Measurements from ENCODE around the gene CKM.
"Not testable (repeated sequence)": the region's sequence is repeated elsewhere in the genome, so short reads cannot be mapped to it uniquely, and the experiment has no call there.

The CKM gene

DNA sequence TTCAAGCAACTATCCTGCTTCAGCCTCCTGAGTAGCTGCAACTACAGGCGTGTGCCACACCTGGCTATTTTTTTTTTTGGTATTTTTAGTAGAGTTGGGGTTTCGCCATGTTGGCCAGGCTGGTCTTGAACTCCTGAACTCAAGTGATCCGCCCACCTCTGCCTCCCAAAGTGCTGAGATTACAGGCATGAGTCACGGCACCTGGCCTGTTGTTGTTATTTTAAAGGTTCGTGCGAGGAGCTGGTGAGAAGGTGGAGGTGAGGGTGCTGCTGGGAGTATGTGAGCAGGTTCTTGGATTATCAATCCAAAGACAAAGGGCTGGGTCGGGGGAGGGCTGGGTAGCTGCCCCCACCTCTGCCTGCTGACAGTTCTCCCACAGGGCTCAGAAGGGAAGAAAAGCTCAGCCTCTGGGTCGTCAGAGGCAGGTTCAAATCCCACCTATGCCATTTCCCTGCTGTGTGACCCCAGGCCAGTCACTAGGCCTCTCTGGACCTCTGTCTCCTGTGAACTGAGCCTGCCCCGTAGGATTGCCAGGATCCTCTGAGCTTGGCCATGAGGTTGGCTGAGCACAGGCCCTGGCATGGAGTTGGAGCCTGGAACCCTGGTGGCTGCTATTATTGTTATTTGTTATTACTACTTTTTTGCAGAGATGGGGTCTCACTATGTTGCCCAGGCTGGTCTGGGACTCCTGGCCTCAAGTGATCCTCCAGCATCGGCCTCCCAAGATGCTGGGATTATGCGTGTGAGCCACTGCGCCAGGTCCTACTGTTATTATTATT, 1.5 kb downstream of the CKM start:
- no peak for DNase-seq (ENCODE audit: low spot score)

DNA sequence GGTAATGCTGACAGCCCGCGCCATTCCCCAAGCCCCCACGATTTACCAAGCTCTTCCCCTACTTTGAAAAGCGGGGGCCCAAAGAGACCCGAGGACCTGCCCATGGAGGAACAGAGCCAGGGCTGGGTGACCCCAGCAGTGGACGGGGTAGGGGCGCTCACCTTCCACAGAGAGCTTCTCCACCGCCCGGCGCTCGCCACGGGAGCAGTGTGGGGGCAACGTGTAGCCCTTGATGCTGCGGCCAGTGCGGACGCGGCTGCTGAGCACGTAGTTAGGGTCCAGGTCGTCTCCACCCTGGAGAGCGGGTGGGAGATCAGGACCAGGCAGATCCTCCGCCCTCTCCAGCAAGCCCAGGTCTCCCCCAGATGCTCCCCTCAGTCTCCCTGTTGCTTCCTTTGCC, 7.4 kb downstream of the CKM start:
- DNase-seq (ENCODE audit: low spot score) = no peak

DNA sequence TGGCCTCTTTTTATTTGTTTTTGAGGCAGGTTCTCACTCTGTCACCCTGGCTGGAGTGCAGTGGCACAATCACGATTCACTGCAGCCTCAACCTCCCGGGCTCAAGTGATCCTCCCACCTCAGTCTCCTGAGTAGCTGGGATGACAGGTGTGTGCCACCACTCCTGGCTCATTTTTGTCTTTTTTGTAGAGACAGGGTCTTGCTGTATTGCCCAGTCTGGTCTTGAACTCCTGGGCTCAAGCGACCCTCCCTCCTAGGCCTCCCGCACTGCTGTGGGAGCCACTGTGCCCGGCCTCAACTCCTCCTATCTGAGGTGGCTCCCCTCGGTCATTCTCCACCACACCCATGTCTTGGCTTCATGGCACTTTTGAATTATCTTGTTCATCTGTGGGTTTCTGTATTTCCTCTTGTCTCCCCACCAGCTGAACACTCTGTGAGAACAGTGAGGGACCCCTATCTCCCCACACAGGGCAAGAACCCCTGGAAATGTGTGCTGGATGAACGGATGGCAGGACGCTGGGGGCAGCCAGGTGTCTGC, 7.9 kb downstream of the CKM start:
- DNase-seq (ENCODE audit: low spot score) = no peak

DNA sequence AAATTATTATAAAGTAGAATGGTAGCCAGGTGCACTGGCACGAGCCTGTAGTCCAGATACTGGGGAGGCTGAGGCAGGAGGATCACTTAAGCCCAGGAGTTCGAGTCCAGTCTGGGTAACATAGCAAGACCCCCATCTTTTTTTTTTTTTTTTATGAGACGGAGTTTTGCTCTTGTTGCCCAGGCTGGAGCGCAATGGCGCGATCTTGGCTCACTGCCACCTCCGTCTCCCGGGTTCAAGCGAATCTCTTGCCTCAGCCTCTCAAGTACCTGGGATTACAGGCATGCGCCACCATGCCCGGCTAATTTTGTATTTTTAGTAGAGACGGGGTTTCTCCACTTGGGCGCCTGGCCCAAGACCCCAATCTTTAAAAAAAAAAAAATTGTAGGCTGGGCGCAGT, 10.4 kb downstream of the CKM start:
- not testable (repeated sequence) for DNase-seq (ENCODE audit: low spot score)

DNA sequence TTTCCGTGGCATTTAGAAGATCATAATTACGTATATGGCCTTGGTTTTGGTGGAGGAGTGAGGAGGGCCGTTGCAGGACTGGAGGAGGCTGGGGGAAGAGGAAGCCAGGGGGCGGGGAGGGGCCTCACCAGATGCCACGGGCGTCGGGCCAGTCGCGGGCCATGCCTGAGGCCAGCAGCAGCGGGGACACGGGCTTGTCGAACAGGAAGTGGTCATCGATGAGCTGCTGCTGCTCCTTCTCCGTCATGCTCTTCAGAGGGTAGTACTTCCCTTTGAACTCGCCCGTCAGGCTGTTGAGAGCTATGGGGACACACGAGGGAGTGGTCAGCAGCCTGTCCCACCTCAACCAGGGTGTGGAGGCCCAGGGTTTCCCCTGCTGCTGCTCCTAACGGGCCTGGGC, 11.1 kb downstream of the CKM start:
- DNase-seq (ENCODE audit: low spot score) = no peak

DNA sequence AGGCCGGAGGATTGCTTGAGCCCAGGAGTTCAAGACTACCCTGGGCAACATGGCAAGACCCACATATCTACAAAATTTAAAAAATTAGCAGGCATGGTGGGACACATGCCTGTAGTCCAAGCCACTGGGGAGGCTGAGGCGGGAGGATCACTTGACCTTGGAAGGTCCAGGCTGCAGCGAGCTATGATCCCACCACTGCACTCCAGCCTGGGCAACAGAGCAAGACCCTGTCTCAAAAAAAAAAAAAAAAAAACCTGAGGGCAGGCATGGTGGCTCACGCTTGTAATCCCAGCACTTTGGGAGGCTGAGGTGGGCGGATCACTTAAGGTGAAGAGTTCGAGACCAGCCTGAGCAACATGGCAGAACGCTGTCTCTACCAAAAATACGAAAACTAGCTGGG, 13.4 kb downstream of the CKM start:
- DNase-seq (ENCODE audit: low spot score) = not testable (repeated sequence)

DNA sequence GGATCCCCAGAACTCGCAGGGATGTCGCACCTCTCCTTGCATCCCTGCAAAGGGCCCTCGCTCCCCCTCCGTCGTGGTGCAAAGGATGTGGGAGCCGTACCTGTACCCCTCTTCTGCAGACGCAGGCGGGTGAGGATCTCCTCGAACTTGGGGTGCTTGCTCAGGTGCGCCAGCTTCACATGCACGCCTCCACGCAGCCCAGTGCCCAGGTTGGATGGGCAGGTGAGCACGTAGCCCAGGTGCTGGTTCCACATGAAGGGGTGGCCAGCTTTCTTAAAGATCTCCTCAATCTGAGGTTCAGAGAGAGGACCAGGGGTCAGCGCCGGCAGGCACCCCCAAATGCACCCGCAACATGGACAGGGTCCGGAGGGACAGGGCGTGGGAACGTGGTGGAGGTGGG, 15.3 kb downstream of the CKM start:
- DNase-seq (ENCODE audit: low spot score) = no peak

DNA sequence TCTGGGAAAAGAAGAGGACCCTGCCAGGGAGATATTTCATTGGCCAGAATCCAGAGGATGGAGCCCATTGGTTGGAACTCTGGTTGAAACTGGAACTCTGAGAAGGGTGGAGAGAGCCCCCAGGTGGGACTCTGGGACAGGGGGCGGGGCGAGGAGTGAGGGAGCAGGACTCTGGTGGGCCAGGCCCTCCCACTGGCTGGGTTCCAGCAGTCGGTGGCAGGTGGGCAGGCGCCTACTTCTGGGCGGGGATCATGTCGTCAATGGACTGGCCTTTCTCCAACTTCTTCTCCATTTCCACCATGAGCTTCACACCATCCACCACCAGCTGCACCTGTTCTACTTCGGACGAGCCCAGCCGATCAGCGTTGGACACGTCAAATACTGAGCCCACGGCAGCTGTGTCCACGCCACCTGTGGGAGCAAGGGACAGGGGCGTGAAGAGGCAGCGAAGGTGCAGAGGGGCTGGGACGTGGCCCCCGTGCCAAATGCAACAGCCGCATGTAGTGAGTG, 16.1 kb downstream of the CKM start:
- DNase-seq (ENCODE audit: low spot score) = no peak

DNA sequence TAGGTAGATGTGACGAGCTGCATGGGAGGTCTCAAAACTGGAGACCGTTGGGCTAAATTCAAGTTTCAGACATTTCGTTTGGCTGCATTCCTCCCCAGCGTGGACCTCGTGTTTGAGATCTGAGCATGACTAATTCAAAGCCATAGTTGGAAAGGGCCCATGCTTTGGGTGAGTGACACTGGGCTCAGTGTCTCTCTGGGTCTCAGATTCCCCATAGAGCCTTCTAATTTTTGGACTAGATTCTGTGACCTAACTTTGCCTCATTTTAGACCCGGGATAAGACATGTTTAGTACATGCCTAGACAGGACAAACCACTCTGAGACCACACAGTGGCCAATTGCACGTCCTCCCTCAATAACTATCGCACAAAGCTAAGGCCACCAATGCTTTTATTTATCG, 16.6 kb downstream of the CKM start:
- no peak for DNase-seq (ENCODE audit: low spot score)

DNA sequence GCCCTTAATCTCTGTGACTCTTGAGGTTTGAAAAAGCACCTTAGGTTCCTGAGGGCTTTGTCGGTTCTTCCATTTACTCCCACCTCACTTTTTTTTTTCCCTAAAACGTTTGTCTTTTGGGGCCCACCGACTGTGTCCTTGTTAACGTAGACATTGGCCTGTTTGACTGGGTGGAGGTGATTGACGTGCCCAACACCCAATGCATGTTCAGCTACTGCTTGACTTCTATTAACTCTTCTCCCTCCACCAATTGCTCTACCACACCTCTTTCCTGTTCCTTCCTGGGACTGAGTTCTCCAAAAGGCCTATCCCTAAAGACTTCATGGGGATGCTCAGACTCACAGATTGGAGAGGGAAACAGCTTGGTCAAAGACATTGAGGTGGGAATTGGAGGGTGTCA, 17.3 kb downstream of the CKM start:
- no peak for DNase-seq (ENCODE audit: low spot score)

DNA sequence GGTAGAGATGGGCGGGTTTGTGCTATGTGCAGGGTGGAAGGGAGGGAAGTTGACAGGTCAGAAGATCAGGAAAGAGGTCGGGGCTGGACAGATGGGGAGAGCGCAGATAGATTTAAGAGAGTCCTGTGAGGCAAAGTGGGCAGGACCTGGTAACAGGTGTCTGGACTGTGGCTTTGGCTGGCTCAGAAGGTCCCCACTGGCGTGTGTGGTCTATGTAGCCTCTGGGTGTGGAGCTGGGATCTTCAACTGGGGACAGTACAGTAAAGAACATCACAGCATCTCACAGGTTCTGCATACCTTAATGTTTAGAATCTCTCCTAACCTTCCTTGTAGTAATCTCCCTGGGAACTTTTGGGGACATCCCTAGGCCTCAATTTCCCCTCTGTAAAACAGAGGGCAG, 17.7 kb downstream of the CKM start:
- DNase-seq (ENCODE audit: low spot score) = no peak

DNA sequence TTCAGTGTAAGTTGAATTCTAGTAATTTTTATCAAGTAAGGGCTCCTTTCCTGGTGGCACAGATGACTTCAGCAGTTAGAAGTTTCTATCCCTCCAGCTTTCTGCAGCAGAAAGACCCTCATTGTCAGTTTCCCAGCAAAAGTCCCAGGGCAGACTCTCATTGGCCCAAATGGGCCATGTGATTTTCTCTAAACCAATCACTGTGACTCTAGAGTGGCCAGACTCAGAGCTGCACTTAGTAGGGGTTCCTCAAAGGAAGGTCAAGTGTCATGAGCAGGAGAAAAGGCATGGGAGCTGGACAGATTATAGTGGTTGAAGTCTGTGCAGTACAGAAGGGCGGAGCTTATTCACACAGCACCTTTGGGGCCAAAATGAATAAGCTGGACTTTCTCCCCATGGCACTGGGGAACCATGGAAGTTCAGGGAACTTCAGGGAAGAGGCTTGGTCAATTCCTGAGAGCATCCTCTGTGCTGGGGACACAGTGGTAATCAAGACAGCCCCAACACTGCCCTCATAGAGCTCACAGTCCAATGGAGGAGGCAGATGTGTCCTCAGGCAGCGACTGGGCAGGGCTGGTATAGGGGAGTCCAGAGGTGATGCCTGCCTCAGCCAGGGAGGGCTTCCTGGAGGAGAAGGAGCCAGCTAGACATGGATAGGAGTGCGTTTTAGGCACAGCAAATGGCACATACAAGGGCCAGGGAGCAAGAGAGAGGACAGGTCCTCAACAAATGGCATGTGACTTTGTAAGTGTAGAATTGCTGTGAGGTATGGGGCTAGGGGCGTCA, 18.3 kb downstream of the CKM start:
- no peak for DNase-seq (ENCODE audit: low spot score)

DNA sequence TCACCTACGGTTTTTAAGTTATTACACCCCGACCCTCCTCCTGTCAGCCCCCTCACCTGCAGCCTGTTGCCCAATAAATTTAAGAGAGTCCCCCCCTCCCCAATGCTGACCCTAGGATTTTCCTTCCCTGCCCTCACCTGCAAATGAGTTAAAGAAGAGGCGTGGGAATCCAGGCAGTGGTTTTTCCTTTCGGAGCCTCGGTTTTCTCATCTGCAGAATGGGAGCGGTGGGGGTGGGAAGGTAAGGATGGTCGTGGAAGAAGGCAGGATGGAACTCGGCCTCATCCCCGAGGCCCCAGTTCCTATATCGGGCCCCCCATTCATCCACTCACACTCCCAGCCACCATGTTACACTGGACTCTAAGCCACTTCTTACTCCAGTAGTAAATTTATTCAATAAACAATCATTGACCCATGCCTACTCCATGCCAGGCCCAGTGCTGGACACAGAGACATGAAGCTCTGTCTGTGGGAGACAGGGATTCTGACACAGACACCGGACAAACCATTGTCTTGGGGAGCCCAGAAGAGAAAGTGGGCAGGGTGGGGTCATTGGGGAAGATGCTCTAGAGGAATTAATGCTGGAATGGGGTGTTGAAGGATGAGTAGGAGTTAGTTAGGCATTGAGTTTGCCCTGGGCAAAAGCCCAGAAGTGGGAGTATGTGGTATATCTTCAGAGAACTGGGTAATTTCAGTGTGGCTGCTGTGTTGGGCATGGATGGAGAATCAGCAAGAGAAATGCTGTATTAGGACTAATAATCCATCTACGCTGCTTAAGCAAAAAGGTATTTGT, 19.2 kb downstream of the CKM start:
- no peak for DNase-seq (ENCODE audit: low spot score)

DNA sequence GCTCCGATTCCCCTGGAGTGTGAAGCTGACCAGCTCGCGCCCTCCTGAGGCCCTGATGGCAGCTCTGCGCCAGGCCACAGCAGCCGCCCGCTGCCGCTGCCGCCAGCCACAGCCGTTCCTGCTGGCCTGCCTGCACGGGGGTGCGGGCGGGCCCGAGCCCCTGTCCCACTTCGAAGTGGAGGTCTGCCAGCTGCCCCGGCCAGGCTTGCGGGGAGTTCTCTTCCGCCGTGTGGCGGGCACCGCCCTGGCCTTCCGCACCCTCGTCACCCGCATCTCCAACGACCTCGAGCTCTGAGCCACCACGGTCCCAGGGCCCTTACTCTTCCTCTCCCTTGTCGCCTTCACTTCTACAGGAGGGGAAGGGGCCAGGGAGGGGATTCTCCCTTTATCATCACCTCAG, 20.3 kb downstream of the CKM start:
- DNase-seq (ENCODE audit: low spot score) = no peak

DNA sequence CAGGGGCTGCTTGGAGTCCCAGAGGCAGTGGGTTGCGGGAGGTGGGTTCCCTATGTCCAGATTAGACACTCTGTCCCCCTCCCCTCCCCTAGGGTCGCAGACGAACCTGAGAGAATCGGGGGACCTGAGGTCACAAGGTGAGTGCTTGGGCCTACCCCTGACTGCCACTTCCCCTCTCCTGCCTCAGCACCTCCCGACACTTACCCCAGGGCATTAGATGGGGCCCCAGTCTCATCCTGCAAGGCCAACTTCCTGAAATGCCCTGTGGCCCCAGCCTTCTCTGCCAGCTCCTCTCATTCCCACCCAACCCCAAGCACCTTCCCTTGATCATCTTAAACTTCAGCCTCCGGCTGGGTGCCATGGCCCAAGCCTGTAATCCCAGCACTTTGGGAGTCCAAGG, 23.0 kb downstream of the CKM start:
- no peak for DNase-seq (ENCODE audit: low spot score)

DNA sequence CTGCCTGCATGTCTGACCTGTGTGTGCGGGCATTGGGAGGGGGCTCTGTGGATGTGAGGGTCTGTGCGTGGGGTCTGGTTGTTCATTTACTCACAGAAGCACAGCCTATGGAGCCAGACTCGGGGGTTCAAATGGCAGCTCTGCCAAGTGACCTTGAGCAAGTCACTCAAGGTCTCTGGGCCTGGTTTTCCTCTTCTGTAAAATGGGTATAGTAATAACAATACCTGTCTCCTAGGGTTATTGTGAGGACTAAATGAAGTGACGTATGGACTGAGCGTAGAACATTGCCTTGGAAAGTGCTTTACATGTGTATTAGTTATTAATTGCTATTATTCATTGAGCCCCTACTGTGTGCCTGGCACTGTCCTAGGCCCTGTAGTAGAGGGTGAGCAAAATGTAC, 24.4 kb downstream of the CKM start:
- DNase-seq (ENCODE audit: low spot score) = no peak

DNA sequence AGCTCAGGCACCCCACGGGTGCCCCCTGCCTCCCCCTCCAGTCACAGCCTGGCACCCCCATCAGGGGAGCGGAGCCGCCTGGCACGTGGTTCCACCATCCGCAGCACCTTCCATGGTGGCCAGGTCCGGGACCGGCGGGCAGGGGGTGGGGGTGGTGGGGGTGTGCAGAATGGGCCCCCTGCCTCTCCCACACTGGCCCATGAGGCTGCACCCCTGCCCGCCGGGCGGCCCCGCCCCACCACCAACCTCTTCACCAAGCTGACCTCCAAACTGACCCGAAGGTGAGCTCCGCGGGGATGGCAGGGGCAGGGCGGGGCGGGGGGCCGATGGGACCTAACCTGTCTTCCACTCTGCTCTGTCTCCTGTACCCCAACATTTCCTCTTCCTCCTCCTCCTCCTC, 25.0 kb downstream of the CKM start:
- no peak for DNase-seq (ENCODE audit: low spot score)

DNA sequence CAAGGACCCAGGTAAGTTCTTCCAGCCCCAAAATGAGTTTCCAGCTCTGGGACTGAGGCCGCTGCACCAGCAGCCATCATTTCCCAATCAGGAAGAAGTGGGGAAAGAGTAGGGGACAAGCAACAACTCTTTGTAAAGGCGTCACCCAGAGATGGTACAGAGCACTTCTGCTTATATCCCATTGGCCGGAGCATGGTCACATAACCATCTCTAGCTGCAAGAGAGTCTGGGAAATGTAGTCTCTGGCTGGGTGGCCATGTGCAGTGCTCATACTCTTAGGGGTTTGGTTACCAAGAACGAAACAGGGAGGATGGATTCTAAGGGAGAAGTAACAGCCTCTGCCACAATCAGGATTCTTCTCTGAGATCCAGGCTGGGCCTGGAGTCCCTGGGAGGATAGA, 26.3 kb downstream of the CKM start:
- no peak for DNase-seq (ENCODE audit: low spot score)

DNA sequence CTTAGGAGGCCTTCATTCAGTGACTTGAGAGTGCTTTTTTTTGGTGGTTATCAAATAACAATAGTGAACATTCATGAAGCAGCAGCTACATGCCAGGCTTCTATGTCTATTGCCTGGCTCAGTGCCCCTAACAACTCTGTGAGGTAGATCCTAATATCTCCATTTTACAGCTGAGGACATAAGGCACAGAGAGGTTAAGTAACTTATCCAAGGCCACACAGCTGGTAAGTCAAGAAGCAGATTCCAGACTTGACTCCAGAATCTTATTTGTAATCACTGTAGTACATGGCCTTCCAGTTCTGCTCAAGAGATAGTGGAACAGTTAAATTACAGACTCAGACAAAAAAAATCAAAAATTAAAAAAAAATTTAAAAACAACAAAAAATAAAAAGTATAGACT, 26.8 kb downstream of the CKM start:
- DNase-seq (ENCODE audit: low spot score) = no peak

DNA sequence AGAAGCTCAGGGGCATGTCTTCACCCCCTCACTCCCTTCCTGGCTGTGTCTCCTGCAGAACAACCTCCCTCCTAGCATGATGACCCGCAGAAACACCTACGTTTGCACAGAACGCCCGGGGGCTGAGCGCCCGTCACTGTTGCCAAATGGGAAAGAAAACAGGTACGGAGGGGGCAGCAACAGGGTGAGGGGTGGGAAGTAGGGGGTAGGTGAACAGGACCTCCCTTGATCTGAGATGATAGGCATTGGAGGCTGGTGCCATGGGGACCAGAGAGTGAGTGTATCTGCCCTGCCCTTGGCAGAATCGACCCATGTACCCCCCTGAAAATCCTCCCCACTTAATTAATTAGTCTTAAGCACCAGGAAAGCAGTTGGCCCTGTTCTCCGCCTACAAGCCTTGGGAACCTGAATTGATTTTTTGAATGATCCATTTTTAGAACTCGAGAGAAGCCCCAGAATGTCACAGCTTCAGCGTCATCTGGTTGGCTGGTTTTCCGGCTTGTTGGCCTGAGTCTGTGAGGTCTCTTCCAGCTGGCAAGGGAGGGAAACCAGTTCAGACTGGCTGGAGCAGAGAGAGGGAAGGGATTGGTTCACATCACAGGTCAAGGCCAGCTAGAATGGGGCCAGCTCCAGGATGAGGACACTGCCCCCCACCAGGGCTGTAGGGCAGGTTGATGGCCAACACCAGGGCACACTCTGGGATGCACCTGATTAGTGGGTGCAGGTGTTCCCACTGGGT, 28.2 kb downstream of the CKM start:
- no peak for DNase-seq (ENCODE audit: low spot score)

DNA sequence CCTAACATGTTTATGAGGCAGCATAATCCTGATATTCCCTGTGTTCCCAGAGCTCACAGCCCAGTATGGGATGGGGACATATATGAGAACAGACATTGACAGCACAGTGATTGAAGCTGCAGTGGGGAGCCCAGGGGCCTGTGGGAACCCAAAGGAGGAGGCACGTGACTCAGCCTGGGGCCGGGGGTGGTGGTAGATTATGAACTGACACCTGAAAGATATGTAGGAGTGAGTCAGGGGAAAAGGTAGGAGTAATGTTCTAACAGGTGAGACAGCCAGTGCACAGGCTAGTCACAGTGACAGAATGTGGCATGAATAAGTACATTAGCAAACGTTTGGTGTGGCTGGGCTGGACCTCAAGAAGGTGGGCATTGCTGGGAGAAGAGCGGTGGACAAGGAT, 29.0 kb downstream of the CKM start:
- no peak for DNase-seq (ENCODE audit: low spot score)

DNA sequence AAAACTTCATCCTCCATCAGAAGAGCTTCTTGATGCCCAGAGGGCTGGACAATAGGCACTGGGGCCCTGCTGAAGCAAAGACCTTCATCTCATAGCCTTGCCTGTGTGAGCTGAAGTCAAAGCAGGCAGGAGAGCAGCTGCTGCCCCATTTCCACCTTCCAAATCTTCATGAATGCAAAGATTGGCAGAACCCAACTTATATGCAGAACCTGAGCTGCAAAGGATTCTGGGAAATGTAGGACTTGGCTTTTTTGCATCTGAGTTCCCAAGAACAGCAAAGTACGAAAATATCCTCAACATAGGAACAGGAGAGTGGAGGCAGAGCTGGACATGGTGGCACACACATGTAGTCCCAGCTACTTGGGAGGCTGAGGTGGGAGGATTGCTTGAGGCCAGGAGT, 30.8 kb downstream of the CKM start:
- no peak for DNase-seq (ENCODE audit: low spot score)

Data from HuH-7 (cell line).